Stimulated activated CD8-positive, alpha-beta memory T cell treated with anti-CD3 and anti-CD28 coated beads, Interleukin-2, amount 100 ng/mL, for 48 hours (primary cell): Measurements from ENCODE around the gene IGFBP1.

ENCODE experiments used
- DNase-seq, 2 donors: peaks; one replicate each; pipeline ENCODE4 v3.0.0-alpha.2; 2020; ENCODE audit warnings: low read depth in 2 of 2

The IGFBP1 gene

GRCh38 chr7:45881280-45881758, 7.0 kb upstream of the IGFBP1 start:
- DNase-seq = no peak

GRCh38 chr7:45881759-45882464, 6.4 kb upstream of the IGFBP1 start:
- DNase-seq = no peak

- no peak for DNase-seq
Measured at GRCh38 chr7:45882465-45882810, 5.8 kb upstream of the IGFBP1 start.

DNA sequence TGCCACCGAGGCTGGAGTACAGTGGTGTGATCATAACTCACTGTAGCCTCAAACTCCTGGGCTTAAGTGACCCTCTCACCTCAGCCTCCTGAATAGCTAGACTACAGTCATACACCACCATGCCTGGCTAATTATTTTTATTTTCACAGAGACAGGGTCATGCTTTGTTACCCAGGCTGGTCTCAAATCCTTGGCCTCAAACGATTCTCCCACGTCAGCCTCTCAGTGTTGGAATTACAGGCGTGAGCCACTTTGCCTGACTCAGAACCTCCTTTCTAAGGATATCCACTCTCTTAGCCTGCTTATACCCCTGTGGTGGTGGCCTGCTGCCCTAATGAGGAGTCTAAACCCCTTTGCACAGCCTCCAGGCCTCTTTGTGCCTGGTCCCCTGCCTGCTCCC, 4.2 kb upstream of the IGFBP1 start:
- no peak for DNase-seq

DNA sequence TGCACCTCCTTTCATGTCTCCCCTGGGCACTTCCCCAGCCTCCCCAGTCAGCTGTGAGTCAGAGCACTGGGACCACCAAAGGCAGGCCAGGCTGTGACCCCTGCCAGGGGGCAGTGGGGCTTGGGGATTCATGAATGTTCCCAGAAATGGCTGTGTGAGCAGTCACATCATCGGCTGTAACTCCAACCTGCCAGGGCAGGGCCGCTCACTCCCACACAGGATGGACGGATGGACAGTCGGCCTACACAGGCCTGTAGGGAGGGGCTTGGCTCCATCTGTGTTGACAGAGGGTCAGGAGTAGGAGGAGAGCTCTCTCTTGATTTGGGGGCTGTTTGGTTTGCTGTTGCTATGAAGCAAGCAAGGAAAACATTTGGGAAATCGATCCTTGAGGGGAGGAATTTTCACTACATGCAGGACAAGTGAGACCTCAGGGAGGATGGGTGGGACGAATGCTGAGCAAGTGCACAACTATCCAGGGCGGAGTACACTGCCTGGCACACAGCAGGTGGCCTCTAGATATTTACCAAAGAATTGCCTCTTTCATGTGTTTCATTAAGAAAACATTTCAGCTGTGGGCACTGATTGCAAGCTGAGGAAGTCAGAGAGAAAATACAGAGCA, 2.9 kb upstream of the IGFBP1 start:
- no peak for DNase-seq

DNA sequence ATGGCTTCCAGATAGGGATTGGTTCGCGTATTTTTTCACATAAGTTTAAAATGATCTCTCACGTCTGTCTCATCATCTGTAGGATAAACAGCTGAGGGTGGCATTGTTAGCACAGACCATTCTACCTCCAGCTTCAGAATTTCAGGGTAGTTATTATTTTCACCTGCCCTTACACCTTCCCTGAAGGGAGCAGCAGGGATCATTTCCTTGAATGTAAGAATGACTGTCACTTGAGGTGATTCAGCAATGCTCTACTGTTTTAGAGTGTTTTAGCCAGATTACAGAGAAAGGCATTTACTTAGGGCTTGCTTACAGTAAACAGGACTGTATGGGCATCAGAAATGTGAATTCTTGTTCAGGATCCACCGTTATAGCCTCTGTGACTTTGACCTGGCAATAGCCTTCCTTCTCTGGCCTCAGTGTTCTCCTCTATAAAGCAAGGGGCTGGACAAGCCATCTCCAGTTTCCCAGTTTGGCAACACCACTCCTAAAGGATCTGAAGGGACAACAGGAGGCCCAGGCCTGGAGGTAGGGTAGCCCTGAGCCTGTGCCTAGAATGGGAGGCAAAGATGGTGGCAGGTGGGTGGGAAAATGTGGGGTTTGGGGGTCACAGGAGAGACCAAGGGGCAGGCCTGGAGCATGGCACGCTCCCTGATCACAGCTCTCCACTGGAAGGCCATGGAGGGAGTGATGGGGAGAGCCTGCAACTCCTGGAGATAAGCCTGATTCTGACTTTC, 1.2 kb upstream of the IGFBP1 start:
- DNase-seq = no peak

- DNase-seq = no peak
Measured at GRCh38 chr7:45888993-45889366, 692 bp downstream of the IGFBP1 start.

- no peak for DNase-seq
Measured at GRCh38 chr7:45889367-45890067, 1.2 kb downstream of the IGFBP1 start.

DNA sequence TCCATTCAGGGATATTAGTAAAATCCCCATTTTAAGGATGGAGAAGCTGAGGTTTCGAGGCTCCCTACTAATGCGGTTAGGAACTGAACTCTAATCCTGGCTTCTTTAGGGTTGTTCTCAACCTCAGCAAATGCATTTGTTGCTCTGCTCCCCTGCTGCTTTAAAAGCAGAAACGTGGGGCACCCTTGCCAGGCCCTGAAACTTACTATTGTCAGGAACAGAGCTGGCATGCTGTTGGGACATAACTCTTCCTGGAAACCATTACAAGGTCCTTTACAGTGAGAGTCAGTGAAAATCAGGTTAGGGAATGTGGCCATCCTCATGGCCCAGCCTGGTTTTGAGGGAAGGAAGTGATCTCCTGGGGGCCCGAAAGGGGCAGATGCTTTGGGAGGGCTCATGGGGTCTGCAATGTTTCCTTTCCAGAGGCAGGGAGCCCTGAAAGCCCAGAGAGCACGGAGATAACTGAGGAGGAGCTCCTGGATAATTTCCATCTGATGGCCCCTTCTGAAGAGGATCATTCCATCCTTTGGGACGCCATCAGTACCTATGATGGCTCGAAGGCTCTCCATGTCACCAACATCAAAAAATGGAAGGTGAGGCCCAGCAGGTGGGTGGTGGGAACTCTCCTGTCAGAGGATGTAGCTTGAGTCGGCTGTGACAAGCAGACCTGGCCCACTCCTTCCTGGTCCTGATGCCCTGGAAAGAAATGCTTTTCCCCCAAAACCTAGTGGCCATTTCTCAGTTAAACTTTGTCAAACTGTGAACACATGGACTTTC, 2.0 kb downstream of the IGFBP1 start:
- no peak for DNase-seq

- no peak for DNase-seq
Measured at GRCh38 chr7:45890902-45891461, 2.7 kb downstream of the IGFBP1 start.

GRCh38 chr7:45891462-45892402, 3.4 kb downstream of the IGFBP1 start:
- DNase-seq = no peak

- DNase-seq = no peak
Measured at GRCh38 chr7:45892407-45893035, 4.2 kb downstream of the IGFBP1 start.

DNA sequence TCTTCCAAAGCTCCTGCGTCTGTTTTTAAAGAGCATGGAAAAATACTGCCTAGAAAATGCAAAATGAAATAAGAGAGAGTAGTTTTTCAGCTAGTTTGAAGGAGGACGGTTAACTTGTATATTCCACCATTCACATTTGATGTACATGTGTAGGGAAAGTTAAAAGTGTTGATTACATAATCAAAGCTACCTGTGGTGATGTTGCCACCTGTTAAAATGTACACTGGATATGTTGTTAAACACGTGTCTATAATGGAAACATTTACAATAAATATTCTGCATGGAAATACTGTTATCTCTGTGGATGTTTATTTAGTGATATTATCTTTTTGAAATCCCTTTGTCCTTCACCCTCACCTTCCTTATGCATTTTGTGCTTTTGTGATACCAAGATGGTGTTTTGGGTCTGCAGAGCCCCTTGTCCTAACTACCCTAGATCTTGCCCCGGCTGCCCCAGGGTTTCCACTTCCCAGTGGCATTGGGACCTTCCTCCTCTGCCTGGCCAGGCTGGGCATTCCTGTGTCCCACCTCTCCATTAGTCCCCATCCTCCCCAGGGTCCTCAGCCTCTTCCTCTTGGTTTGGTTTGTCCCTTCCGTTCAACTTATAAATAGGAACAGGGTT, 5.2 kb downstream of the IGFBP1 start:
- DNase-seq = no peak

- no peak for DNase-seq
Measured at GRCh38 chr7:45893996-45894664, 5.8 kb downstream of the IGFBP1 start.

- DNase-seq = no peak
Measured at GRCh38 chr7:45894665-45895062, 6.4 kb downstream of the IGFBP1 start.

GRCh38 chr7:45897042-45897690, 8.9 kb downstream of the IGFBP1 start:
- DNase-seq = no peak

- DNase-seq = no peak
Measured at GRCh38 chr7:45898222-45898621, 9.9 kb downstream of the IGFBP1 start.

GRCh38 chr7:45901566-45901965, 13.3 kb downstream of the IGFBP1 start:
- DNase-seq = no peak
